HFF-Myc (cell line): Measurements from ENCODE around the gene KRT9.

ENCODE experiments used
- DNase-seq: peaks from one replicate; pipeline ENCODE4 v3.0.0-alpha.2; 2011; ENCODE audit warnings: low read depth; ENCODE audit errors: extremely low read depth
- H3K4me3 ChIP-seq: replicated peaks from 2 replicates; pipeline ENCODE4 v1.5.1; 2011; ENCODE audit warnings: low read depth, mild to moderate bottlenecking, control low read depth, low read length
- TF ChIP-seq, protein P1 (sequence below): IDR thresholded peaks from 2 replicates; pipeline ENCODE4 v1.5.1; 2012; ENCODE audit warnings: mild to moderate bottlenecking, low read depth, low read length, control low read depth; ENCODE audit errors: missing control alignments

KRT9 gene

DNA sequence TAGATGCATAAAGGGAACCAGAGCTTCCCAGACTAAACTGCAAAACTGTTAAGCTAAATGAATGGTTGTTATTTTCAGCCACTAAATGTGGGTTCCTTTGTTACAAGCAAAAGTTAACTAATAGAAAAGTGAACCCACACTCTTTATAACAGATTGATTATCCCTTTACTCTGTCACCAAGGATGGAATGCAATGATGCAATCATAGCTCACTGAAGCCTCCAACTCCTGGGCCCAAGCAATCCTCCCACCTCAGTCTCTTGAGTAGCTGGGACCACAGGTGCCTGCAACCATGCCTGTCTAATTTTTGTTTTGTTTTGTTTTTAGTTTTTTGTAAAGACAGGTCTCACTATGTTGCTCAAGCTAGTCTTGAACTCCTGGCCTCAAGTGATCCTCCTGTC is 6.5 kb downstream of the KRT9 start:
- no peak overlapping the region for H3K4me3 ChIP-seq
- DNase-seq: no peak
- TF ChIP-seq, protein P1, sequence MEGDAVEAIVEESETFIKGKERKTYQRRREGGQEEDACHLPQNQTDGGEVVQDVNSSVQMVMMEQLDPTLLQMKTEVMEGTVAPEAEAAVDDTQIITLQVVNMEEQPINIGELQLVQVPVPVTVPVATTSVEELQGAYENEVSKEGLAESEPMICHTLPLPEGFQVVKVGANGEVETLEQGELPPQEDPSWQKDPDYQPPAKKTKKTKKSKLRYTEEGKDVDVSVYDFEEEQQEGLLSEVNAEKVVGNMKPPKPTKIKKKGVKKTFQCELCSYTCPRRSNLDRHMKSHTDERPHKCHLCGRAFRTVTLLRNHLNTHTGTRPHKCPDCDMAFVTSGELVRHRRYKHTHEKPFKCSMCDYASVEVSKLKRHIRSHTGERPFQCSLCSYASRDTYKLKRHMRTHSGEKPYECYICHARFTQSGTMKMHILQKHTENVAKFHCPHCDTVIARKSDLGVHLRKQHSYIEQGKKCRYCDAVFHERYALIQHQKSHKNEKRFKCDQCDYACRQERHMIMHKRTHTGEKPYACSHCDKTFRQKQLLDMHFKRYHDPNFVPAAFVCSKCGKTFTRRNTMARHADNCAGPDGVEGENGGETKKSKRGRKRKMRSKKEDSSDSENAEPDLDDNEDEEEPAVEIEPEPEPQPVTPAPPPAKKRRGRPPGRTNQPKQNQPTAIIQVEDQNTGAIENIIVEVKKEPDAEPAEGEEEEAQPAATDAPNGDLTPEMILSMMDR: no peak

DNA sequence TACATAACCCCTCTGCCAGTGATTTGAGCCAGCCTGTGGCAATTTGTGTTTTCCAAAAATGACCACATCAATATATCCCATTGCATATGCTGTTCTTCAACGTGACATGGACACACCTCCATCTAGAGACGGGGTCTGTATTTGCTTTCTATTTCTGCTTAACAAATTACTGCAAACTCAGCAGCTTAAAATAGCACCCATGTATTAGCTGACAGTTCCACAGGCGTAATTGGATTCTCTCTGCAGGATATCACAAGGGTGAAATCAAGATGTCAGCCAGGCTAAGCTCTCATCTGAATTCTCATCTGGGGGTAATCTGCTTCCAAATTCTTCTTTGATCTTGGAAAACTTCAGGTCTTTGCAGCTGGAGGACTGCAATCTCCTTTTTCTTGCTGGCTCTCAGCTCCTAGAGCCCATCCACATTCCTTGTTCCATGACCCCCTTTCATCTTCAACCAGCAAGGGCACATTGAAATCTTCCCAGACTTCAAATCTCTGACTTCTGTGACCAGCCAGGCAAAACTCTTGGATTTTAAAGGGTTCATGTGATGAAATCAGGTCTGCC is 8.2 kb downstream of the KRT9 start:
- no peak for DNase-seq
- H3K4me3 ChIP-seq: no peak overlapping the region
- TF ChIP-seq, protein P1: no peak

DNA sequence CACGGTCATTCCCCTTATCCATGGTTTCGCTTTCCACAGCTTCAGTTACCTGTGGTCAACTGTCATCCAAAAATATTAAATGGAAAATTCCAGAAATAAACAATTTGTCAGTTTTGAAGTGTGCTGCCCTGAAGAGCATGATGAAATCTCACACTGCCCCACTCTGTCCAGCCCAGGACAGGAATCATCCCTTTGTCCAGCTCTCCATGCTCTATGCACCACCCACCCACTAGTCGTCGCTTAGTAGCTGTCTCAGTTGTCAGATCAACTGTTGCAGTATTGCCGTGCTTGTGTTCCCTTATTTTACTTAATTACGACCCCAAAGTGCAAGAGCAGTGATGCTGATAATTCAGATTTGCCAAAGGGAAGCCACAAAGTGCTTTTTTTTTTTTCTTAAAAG is 10.3 kb downstream of the KRT9 start:
- DNase-seq: no peak
- TF ChIP-seq, protein P1: no peak
- no peak overlapping the region for H3K4me3 ChIP-seq

DNA sequence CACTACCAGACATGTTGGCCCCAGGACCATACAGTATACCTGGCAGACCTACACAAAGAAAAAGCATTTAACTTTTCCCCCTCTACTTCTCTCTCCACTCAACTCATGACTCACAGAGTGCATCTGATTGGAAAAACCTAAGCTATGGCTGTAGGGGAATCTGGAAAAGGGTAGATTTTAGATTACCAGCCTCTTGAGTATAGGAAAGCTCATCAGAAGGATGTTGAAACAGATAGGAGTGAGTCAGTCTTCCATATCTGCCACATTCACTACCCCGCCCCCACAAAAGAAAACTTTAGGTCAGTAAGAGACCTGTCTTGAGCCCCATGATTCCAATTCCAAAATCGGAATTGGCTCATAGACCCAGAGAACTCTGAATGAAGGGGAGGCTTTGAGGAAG is 12.3 kb downstream of the KRT9 start:
- TF ChIP-seq, protein P1: no peak
- H3K4me3 ChIP-seq: no peak overlapping the region
- DNase-seq: no peak

DNA sequence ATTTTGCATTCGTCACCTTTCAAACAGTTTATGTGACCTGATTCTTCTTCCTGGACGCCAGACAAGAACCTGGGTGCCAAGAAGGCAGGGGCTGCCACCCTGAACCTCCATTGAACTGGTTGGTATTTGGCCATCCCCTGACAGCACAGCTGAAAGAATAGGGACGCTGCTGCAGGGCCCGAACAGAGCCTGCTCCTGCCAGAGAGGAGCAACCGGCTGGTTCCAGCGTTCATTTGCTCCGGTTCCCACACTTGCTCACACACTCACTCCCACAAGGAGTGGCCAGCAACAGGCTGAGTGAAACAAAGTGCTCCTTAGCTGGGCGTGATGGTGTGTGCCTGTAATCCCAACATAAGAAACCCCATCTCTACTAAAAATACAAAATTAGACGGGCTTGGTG is 14.9 kb downstream of the KRT9 start:
- TF ChIP-seq, protein P1: no peak
- DNase-seq: no peak

DNA sequence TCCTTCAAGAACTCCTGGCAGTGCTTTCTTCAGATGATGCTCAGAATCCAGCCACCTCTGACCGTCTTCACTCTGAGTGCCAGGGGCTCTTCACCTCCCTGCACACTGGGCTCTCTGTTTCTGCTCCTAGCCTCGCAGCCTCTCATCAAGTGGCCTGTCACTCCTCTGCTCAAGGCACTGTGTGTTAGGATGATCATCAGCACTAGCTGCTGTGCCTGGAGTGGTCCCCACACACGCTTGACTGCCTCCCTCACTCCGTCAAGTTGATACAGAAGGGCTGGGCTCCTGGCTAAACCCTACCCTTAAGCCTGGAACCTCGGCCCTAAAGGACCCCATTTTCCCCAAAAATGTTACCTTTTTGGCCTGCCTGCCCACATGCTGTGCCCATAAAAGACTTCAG is 15.6 kb downstream of the KRT9 start:
- H3K4me3 ChIP-seq: no peak overlapping the region

More for the DNA sequence above, 14.9 kb downstream of the KRT9 start:
- H3K4me3 ChIP-seq: no peak overlapping the region

More for the DNA sequence above, 15.6 kb downstream of the KRT9 start:
- no peak for DNase-seq
- TF ChIP-seq, protein P1: no peak
